Upper lobe of right lung (tissue), 1 donor: Measurements from ENCODE around the gene ZNF777. TPM values are rescaled to one million over a fixed set of nuclear protein-coding genes. Genes with fewer than 3 reads are reported as not detected.

ENCODE experiments used
- ATAC-seq: fragments of 200-7000 bp; cut with Tn5 transposase; one replicate; pipeline ENCODE4 v1.9.1; 2020; ENCODE audit warnings: mild to moderate bottlenecking, moderate library complexity
- DNase-seq: peaks from one replicate; pipeline ENCODE4 v3.0.0-alpha.2; 2020
- H3K27ac ChIP-seq: fragments of 200-600 bp; one replicate; pipeline ENCODE4 v1.8.0; 2022
- H3K27me3 ChIP-seq: fragments of 200-600 bp; one replicate; pipeline ENCODE4 v1.8.0; 2022; ENCODE audit warnings: mild to moderate bottlenecking
- H3K36me3 ChIP-seq: fragments of 200-600 bp; one replicate; pipeline ENCODE4 v1.8.0; 2022
- H3K4me1 ChIP-seq: fragments of 200-600 bp; one replicate; pipeline ENCODE4 v1.8.0; 2022
- H3K4me3 ChIP-seq: fragments of 200-600 bp; one replicate; pipeline ENCODE4 v1.8.0; 2022; ENCODE audit warnings: mild to moderate bottlenecking
- H3K9me3 ChIP-seq: fragments of 200-600 bp; one replicate; pipeline ENCODE4 v1.8.0; 2022
- intact Hi-C: fragments of 100-400 bp; cut with DNase I; formaldehyde crosslinking; loops from one replicate; pipeline ENCODE4 v1.11.0; 2022
- total RNA-seq: library from RNA; stranded (reverse); fragmentation: NEBNext Ultra II Directional; extraction: Animal tissue kit (Norgen Biotek cat#: 25700); gene quantifications from one replicate; pipeline ENCODE4 v1.2.1, GENCODE V29; 2021
- TF ChIP-seq, protein P1 (sequence below): fragments of 200-600 bp; IDR thresholded peaks from one replicate; pipeline ENCODE4 v1.8.0; 2022; ENCODE audit warnings: antibody characterized with exemption
- donor health status: DM: no; HTN: yes; CAD: no; lungs with severe emphysema.

Gene ZNF777
- total RNA-seq, 1 donor from 2014 or later = 11.3 TPM

GRCh38 chr7:149462101-149462520 lies 1.2 kb upstream of the ZNF777 start:
- no peaks in the 10 kb centered on the region for H3K36me3 ChIP-seq
- DNase-seq = no peak
- no peak overlapping the region for H3K4me3 ChIP-seq
- no peak overlapping the region for H3K27ac ChIP-seq
- intact Hi-C loops = no loop called here
- no peaks in the 10 kb centered on the region for H3K27me3 ChIP-seq
- ATAC-seq = no peak
- TF ChIP-seq, protein P1, sequence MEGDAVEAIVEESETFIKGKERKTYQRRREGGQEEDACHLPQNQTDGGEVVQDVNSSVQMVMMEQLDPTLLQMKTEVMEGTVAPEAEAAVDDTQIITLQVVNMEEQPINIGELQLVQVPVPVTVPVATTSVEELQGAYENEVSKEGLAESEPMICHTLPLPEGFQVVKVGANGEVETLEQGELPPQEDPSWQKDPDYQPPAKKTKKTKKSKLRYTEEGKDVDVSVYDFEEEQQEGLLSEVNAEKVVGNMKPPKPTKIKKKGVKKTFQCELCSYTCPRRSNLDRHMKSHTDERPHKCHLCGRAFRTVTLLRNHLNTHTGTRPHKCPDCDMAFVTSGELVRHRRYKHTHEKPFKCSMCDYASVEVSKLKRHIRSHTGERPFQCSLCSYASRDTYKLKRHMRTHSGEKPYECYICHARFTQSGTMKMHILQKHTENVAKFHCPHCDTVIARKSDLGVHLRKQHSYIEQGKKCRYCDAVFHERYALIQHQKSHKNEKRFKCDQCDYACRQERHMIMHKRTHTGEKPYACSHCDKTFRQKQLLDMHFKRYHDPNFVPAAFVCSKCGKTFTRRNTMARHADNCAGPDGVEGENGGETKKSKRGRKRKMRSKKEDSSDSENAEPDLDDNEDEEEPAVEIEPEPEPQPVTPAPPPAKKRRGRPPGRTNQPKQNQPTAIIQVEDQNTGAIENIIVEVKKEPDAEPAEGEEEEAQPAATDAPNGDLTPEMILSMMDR = no peak
- no peaks in the 10 kb centered on the region for H3K9me3 ChIP-seq
- peaks cover 19% of the 10 kb centered on the region for H3K4me1 ChIP-seq

- peak; percentile 41 for ATAC-seq
These were observed 1.1 kb downstream of the ZNF777 start for GRCh38 chr7:149459540-149460452.

DNA sequence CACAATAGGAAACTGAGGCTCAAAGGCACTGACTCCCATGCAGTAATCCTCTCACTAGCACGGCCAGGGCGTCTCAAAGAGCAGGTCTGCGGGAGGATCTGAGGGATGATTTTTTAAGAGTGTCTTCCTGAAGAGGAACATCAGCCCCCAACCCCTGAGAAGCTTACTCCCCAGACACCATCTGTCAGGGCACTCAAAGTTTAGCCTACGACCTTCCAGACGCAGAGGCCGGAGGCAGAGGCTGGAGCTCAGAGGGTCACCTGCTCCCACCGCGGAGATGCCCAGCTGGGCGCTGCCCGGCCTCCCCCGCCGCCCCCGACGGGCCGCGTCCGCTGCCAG lies 1.7 kb downstream of the ZNF777 start:
- Histone ChIP-seq H3K4me1 (peaks cover 19% of the 10 kb centered on the region), H3K27ac (no peak overlapping the region), H3K36me3 (peaks cover 22% of the 10 kb centered on the region), H3K27me3 (no peaks in the 10 kb centered on the region), H3K4me3 (peak overlapping the region; percentile 51), H3K9me3 (no peaks in the 10 kb centered on the region)
- ATAC-seq (no peak), DNase-seq (no peak)
- intact Hi-C loops = no loop called here
- TF ChIP-seq, protein P1 = no peak

More at GRCh38 chr7:149459540-149460452, 1.1 kb downstream of the ZNF777 start:
- Histone ChIP-seq H3K27ac (no peak overlapping the region), H3K27me3 (no peaks in the 10 kb centered on the region), H3K4me1 (peaks cover 19% of the 10 kb centered on the region), H3K36me3 (peaks cover 16% of the 10 kb centered on the region), H3K9me3 (no peaks in the 10 kb centered on the region), H3K4me3 (peak overlapping the region; percentile 85)
- TF ChIP-seq, protein P1 = no peak
- no peak for DNase-seq
- intact Hi-C loops = no loop called here

- ATAC-seq (no peak), DNase-seq (no peak)
- Histone ChIP-seq H3K36me3 (peaks cover 31% of the 10 kb centered on the region), H3K4me3 (no peak overlapping the region), H3K27ac (no peak overlapping the region), H3K27me3 (no peaks in the 10 kb centered on the region), H3K4me1 (peaks cover 19% of the 10 kb centered on the region), H3K9me3 (no peaks in the 10 kb centered on the region)
- TF ChIP-seq, protein P1 = no peak
- intact Hi-C loops = no loop called here
These were observed 2.6 kb downstream of the ZNF777 start for GRCh38 chr7:149458235-149458634.

DNA sequence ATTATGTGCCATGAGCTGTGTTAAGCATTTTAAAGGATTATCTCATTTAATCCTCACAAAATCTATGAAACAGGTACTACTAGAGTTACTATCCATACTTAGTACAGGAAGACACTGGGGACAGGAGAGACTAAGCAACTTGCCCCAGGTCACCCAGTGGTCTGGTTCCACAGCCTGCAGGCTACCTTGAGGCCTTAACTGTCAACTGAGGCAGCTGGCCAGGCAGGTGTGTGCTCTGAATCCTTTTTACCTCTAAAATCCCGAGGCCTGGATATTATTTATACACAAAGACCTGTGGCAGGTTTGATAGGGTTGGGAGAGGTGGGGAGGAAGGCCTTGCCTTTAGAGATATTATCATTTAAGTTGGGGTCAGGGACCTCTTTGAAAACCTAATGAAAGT lies 3.1 kb downstream of the ZNF777 start:
- no peak for DNase-seq
- Histone ChIP-seq H3K4me1 (peaks cover 19% of the 10 kb centered on the region), H3K27ac (no peak overlapping the region), H3K9me3 (no peaks in the 10 kb centered on the region), H3K36me3 (peaks cover 36% of the 10 kb centered on the region), H3K27me3 (no peaks in the 10 kb centered on the region), H3K4me3 (no peak overlapping the region)
- TF ChIP-seq, protein P1 = no peak
- ATAC-seq = no peak
- intact Hi-C loops = no loop called here
